AG08395 (cell line): ENCODE data around the gene CDKN2AIP.

Source experiments
- DNase-seq: peaks from one replicate; pipeline ENCODE4 v3.0.0; 2012; ENCODE audit warnings: mixed read lengths, low spot score

Gene CDKN2AIP

DNA sequence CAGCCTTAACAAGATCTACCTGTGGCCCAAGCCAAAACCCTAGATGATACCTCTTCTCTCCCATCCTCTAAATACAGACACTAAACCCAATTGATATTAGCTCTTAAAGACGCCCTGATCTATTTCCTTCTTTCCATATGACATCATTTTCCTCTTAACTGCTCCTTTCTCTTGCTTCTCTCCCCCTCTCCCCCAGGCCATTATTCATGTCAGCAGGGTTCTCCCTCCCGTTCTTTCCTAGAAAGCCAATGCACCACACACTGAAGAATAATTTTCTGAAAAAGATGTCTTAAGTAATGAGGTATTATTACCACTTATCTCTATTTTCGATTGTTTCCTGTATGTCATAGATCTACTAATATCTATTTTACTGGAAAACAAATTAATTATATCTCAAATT lies 50.7 kb downstream of the CDKN2AIP start:
- DNase-seq, result no peak
